Mucosa of rectum (tissue), 2 donors: Measurements from ENCODE around the gene MYBPC1.
"Not testable (repeated sequence)": the region's sequence is repeated elsewhere in the genome, so short reads cannot be mapped to it uniquely, and the experiment has no call there.

Source experiments
- H3K27ac ChIP-seq, 2 donors: one replicate each; pipeline ENCODE4 v1.7.0; 2013; ENCODE audit warnings: inconsistent platforms in 2 of 2, low read depth in 2 of 2, low read length in 2 of 2
- H3K27me3 ChIP-seq, 2 donors: one replicate each; pipeline ENCODE4 v1.7.0; 2013; ENCODE audit warnings: low read length in 2 of 2; ENCODE audit not compliant: control insufficient read depth in 2 of 2, insufficient read depth in 2 of 2
- H3K36me3 ChIP-seq, 2 donors: one replicate each; pipeline ENCODE4 v1.7.0; 2013; ENCODE audit warnings: low read length in 2 of 2; ENCODE audit not compliant: control insufficient read depth in 2 of 2, insufficient read depth in 2 of 2
- H3K4me1 ChIP-seq, 2 donors: one replicate each; pipeline ENCODE4 v1.7.0; 2013; ENCODE audit warnings: low read length in 2 of 2, mild to moderate bottlenecking in 1 of 2; ENCODE audit not compliant: control insufficient read depth in 2 of 2, insufficient read depth in 2 of 2
- H3K4me3 ChIP-seq, 2 donors: one replicate each; pipeline ENCODE4 v1.7.0; 2013; ENCODE audit warnings: low read length in 2 of 2
- H3K9ac ChIP-seq, 2 donors: one replicate each; pipeline ENCODE4 v1.7.0; 2013; ENCODE audit warnings: low read length in 2 of 2, low read depth in 1 of 2, mild to moderate bottlenecking in 1 of 2
- H3K9me3 ChIP-seq, 2 donors: one replicate each; pipeline ENCODE4 v1.7.0; 2013; ENCODE audit warnings: low read length in 2 of 2; ENCODE audit not compliant: control insufficient read depth in 2 of 2
- donor health status: healthy.
- donor health status: Normal muscosa, but diverticular disease.

The MYBPC1 gene

DNA sequence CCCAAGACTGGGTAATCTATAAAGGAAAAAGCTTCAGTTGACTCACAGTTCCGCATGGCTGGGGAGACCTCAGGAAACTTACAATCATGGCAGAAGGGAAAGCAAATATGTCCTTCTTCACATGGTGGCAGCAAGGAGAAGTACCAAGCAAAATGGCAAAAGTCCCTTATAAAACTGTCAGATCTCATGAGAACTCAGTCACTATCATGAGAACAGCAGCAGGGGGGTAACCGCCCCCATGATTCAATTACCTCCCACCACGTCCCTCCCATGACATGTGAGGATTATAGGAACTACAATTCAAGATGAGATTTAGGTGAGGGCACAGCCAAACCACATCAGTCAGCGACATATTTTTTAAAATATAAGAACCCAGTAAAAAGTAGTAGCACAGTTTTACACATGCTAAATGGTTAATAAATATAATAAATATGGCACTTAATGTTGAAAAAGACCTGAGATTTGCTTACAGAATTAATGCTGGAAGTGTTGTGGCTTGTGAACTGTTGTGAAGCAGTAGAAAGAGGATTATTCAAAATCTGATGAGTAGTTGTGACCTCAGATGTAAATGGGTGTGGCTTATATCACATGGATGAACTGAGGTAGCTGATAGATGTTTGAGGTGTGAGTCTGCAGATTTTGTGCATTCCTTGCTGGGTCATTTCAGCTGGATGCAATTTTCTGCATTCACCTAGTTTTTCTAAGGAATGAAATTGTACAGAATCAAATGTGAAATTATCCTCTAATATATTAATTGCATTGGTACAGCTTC is 55.8 kb downstream of the MYBPC1 start:
- Histone ChIP-seq H3K9ac (no peak overlapping the region), H3K36me3 (no peaks in the 10 kb centered on the region), H3K4me3 (no peak overlapping the region), H3K27me3 (no peaks in the 10 kb centered on the region), H3K4me1 (peaks cover 0 to 13% of the 10 kb centered on the region in 2 donors), H3K27ac (no peak overlapping the region), H3K9me3 (no peaks in the 10 kb centered on the region)

GRCh38 chr12:101653030-101653429 is 58.3 kb downstream of the MYBPC1 start:
- no peaks in the 10 kb centered on the region for H3K36me3 ChIP-seq
- H3K9ac ChIP-seq = no peak overlapping the region
- H3K4me1 ChIP-seq = peaks cover 0 to 13% of the 10 kb centered on the region in 2 donors
- no peak overlapping the region for H3K27ac ChIP-seq
- H3K9me3 ChIP-seq = no peaks in the 10 kb centered on the region
- no peak overlapping the region for H3K4me3 ChIP-seq
- no peaks in the 10 kb centered on the region for H3K27me3 ChIP-seq

DNA sequence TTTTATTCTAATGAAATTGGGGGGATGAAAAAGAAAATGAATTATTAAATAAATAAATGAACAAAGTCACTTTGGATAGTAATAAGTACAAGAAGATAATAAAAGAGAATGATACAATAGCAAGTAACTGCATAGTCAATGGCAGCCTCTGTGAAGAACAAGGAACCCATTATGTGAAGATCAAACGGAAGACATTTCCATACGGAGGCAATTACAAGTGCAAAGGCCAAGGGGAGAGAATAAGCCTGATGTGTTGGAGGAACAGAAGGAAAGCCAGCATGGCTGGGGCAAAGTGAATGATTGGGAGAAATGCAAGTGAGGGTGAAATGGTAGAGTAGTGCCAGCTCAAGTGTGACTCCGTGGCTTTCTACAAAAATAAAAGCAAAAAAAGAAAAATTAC is 58.7 kb downstream of the MYBPC1 start:
- H3K27ac ChIP-seq = no peak overlapping the region
- no peak overlapping the region for H3K9ac ChIP-seq
- H3K4me3 ChIP-seq = no peak overlapping the region
- H3K27me3 ChIP-seq = no peaks in the 10 kb centered on the region
- H3K36me3 ChIP-seq = no peaks in the 10 kb centered on the region
- no peaks in the 10 kb centered on the region for H3K9me3 ChIP-seq
- H3K4me1 ChIP-seq = peaks cover 0 to 13% of the 10 kb centered on the region in 2 donors

- Histone ChIP-seq H3K27ac (no peak overlapping the region), H3K9me3 (no peaks in the 10 kb centered on the region), H3K9ac (no peak overlapping the region), H3K4me3 (no peak overlapping the region), H3K36me3 (no peaks in the 10 kb centered on the region), H3K4me1 (peaks cover 0 to 13% of the 10 kb centered on the region in 2 donors), H3K27me3 (no peaks in the 10 kb centered on the region)
These were observed 59.7 kb downstream of the MYBPC1 start for GRCh38 chr12:101654442-101654841.

DNA sequence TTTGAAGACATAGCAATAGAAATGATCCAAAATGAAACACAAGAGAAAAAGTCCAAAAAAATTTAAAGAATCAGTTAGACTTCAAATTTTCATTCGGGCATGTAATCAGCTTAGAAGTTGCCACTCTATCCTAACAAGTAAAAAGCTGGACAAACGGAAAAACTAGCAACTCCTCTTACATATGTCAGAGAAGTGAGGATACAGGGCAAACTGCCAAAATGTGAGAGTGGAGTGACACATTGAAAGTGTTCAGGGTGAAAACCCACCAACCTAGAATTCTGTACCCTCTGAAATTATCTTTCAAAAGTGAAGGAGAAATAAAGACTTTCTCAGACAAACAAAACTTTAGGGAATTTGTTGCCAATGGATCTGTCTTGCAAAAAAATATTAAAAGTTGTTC is 60.6 kb downstream of the MYBPC1 start:
- Histone ChIP-seq H3K4me1 (peaks cover 0 to 13% of the 10 kb centered on the region in 2 donors), H3K9ac (no peak overlapping the region), H3K27me3 (no peaks in the 10 kb centered on the region), H3K4me3 (no peak overlapping the region), H3K9me3 (no peaks in the 10 kb centered on the region), H3K36me3 (no peaks in the 10 kb centered on the region), H3K27ac (no peak overlapping the region)

DNA sequence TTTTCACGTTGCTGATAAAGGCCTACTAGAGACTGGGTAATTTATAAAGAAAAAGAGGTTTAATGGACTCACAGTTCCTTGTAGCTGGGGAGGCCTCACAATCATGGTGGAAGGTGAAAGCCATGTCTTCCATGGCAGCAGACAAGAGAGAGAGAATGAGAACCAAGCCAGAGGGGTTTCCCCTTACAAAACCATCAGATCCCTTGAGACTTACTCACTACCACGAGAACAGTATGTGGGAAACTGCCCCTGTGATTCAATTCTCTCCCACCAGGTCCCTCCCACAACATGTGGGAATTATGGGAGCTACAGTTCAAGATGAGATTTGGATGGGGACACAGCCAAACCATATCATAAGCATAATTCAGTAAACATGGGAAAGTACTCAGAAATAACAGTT is 65.9 kb downstream of the MYBPC1 start:
- H3K9me3 ChIP-seq, H3K4me3 ChIP-seq, H3K27me3 ChIP-seq, H3K36me3 ChIP-seq, H3K4me1 ChIP-seq, H3K27ac ChIP-seq, H3K9ac ChIP-seq: not testable (repeated sequence)

DNA sequence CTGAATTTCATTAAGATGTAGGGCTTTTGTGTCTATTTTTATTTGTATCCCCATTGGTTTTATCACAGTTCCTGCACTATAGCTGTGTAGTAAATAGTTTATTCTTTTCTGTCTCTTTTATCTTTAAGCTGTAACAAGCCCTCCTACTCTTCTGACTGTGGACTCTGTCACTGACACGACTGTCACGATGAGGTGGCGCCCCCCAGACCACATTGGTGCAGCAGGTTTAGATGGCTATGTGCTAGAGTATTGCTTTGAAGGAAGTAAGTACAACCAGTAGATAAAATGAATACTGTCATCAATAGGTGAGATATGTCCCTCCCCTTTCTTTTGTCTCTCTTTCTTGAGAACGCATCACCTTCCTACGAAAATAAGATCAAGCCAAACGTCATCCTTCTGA is 68.5 kb downstream of the MYBPC1 start:
- Histone ChIP-seq H3K36me3 (no peaks in the 10 kb centered on the region), H3K9ac (no peak overlapping the region), H3K9me3 (no peaks in the 10 kb centered on the region), H3K4me1 (peaks cover 0 to 4% of the 10 kb centered on the region in 2 donors), H3K4me3 (no peak overlapping the region), H3K27ac (no peak overlapping the region), H3K27me3 (no peaks in the 10 kb centered on the region)

GRCh38 chr12:101664992-101665391 is 70.2 kb downstream of the MYBPC1 start:
- no peak overlapping the region for H3K4me3 ChIP-seq
- H3K36me3 ChIP-seq = no peaks in the 10 kb centered on the region
- H3K27me3 ChIP-seq = no peaks in the 10 kb centered on the region
- no peak overlapping the region for H3K9ac ChIP-seq
- H3K27ac ChIP-seq = no peak overlapping the region
- peaks cover 0 to 4% of the 10 kb centered on the region in 2 donors for H3K4me1 ChIP-seq
- no peaks in the 10 kb centered on the region for H3K9me3 ChIP-seq

- Histone ChIP-seq H3K4me1 (peaks cover 0 to 8% of the 10 kb centered on the region in 2 donors), H3K36me3 (no peaks in the 10 kb centered on the region), H3K9ac (no peak overlapping the region), H3K4me3 (no peak overlapping the region), H3K27ac (no peak overlapping the region), H3K9me3 (no peaks in the 10 kb centered on the region), H3K27me3 (no peaks in the 10 kb centered on the region)
These were observed 71.4 kb downstream of the MYBPC1 start for GRCh38 chr12:101666052-101666728.

DNA sequence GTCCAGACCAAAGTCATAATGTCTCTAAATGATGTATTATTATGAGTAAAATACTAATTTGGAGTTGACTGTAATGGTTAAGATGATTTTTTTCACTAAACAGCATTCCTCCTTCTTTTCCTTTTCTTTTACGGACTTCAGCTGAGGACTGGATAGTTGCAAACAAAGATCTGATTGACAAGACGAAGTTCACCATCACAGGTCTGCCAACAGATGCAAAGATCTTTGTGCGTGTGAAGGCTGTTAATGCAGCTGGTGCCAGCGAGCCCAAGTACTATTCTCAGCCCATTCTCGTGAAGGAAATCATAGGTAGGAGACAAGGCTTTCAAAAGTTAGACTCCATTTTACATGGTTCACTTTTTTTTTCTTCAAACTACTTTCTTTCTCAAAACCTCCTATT is 72.8 kb downstream of the MYBPC1 start:
- no peaks in the 10 kb centered on the region for H3K36me3 ChIP-seq
- H3K4me1 ChIP-seq = peaks cover 2 to 15% of the 10 kb centered on the region in 2 donors
- H3K9me3 ChIP-seq = no peaks in the 10 kb centered on the region
- no peak overlapping the region for H3K27ac ChIP-seq
- H3K27me3 ChIP-seq = no peaks in the 10 kb centered on the region
- no peak overlapping the region for H3K9ac ChIP-seq
- no peak overlapping the region for H3K4me3 ChIP-seq
